WERI-Rb-1 (cell line): Measurements from ENCODE around the gene KCNK3.
"Not testable (repeated sequence)": the region's sequence is repeated elsewhere in the genome, so short reads cannot be mapped to it uniquely, and the experiment has no call there.

Experiments
- DNase-seq: peaks from one replicate; pipeline ENCODE4 v3.0.0-alpha.2; 2020
- H3K27ac ChIP-seq: fragments of 250-450 bp; sonication (Bioruptor Pico); 2 replicates; pipeline ENCODE4 v1.5.1; 2020; ENCODE audit warnings: mild to moderate bottlenecking, moderate library complexity
- H3K27me3 ChIP-seq: fragments of 250-450 bp; sonication (Bioruptor Pico); 2 replicates; pipeline ENCODE4 v1.5.1; 2021; ENCODE audit warnings: mild to moderate bottlenecking, low read depth, moderate library complexity; ENCODE audit not compliant: insufficient read depth, severe bottlenecking
- H3K36me3 ChIP-seq: fragments of 250-450 bp; sonication (Bioruptor Pico); 2 replicates; pipeline ENCODE4 v1.5.1; 2020; ENCODE audit warnings: mild to moderate bottlenecking, moderate library complexity
- H3K4me3 ChIP-seq: 2 replicates; pipeline ENCODE4 v1.5.1; 2011; ENCODE audit warnings: low read depth, mild to moderate bottlenecking, control low read depth, low read length
- H3K9me3 ChIP-seq: fragments of 250-450 bp; sonication (Bioruptor Pico); 2 replicates; pipeline ENCODE4 v1.5.1; 2021; ENCODE audit warnings: mild to moderate bottlenecking, moderate library complexity; ENCODE audit not compliant: severe bottlenecking
- CTCF ChIP-seq: IDR thresholded peaks from 2 replicates; pipeline ENCODE4 v1.5.1; 2011; ENCODE audit warnings: low read depth, mild to moderate bottlenecking, control low read depth, inconsistent platforms, low read length

KCNK3 gene

DNA sequence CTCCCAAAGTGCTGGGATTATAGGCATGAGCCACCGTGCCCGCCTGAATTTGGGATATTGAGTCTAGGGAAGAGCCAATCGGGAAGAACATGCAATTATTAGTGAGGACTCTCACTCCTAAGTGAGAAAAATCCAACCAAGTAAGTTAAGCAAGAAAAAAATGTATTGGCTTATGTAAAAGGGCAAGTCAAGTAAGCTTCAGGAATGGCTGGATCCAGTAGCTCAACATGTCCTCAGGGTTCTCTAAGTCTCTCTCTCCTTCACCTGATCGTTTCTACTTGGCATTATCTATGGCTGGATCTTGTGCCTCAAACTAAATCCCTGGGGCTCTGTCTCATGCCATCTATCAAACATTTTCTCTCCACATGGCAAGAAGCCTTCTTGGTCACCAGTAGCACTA lies 35.3 kb upstream of the KCNK3 start:
- TF ChIP-seq CTCF, result no peak
- Histone ChIP-seq H3K9me3 (peaks cover 33% of the 10 kb centered on the region), H3K4me3 (no peak overlapping the region), H3K36me3 (no peaks in the 10 kb centered on the region), H3K27ac (no peak overlapping the region), H3K27me3 (no peaks in the 10 kb centered on the region)
- no peak for DNase-seq

GRCh38 chr2:26658691-26659346 lies 33.7 kb upstream of the KCNK3 start:
- no peak for TF ChIP-seq CTCF
- no peak overlapping the region for H3K27ac ChIP-seq
- DNase-seq, result peak; percentile 3
- no peaks in the 10 kb centered on the region for H3K27me3 ChIP-seq
- no peaks in the 10 kb centered on the region for H3K36me3 ChIP-seq
- H3K4me3 ChIP-seq, result no peak overlapping the region
- peaks cover 33% of the 10 kb centered on the region for H3K9me3 ChIP-seq

GRCh38 chr2:26660363-26660962 lies 32.1 kb upstream of the KCNK3 start:
- TF ChIP-seq CTCF, result no peak
- no peak overlapping the region for H3K4me3 ChIP-seq
- DNase-seq, result no peak
- no peak overlapping the region for H3K27ac ChIP-seq
- peaks cover 33% of the 10 kb centered on the region for H3K9me3 ChIP-seq
- H3K36me3 ChIP-seq, result no peaks in the 10 kb centered on the region
- no peaks in the 10 kb centered on the region for H3K27me3 ChIP-seq

GRCh38 chr2:26665296-26665695 lies 27.2 kb upstream of the KCNK3 start:
- not testable (repeated sequence) for H3K36me3 ChIP-seq, H3K4me3 ChIP-seq, DNase-seq, H3K27ac ChIP-seq, H3K27me3 ChIP-seq
- peaks cover 14% of the 10 kb centered on the region for H3K9me3 ChIP-seq

DNA sequence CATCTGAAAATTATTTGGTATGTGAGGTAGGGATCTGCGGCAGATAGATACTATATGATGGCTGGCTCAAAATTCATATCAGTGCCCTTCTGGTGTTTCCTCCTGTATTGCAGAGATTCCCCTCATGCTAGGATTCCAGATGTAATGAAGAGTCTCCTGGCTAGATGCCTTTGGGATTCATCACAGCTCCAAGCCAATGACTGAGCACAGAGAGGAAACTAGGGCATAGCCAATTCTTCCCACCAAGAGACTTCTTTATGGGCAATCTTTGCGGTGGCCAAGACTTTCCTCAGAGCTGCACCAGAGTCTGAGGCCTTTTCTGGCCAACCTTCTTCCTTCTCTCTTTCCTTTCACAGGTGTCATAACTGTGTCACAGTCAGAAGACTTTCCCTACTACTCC lies 25.9 kb upstream of the KCNK3 start:
- no peak overlapping the region for H3K4me3 ChIP-seq
- no peak for TF ChIP-seq CTCF
- H3K27me3 ChIP-seq, result no peaks in the 10 kb centered on the region
- DNase-seq, result peak; percentile 1
- H3K36me3 ChIP-seq, result no peaks in the 10 kb centered on the region
- no peak overlapping the region for H3K27ac ChIP-seq
- peaks cover 7% of the 10 kb centered on the region for H3K9me3 ChIP-seq

DNA sequence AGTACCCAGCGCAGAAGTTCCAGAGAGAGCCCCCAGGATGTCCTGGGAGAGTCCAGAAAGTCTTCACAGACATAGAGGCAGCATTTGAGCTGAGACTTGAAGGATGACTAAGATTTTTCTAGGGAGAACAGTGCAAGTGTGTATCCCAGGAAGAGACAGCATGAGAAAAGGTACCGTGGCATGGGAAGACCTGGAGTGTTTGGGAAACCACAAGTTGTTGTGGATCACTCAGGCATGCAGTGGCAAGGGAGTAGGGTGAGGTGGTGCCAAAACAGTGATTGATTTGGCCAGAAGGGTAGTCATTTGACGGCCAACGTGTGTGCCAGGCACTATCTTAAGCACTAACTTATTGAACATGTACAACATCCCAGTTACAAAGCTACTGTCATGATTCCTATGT lies 24.5 kb upstream of the KCNK3 start:
- no peaks in the 10 kb centered on the region for H3K27me3 ChIP-seq
- no peak for DNase-seq
- no peak overlapping the region for H3K27ac ChIP-seq
- no peak overlapping the region for H3K4me3 ChIP-seq
- TF ChIP-seq CTCF, result no peak
- peaks cover 5% of the 10 kb centered on the region for H3K9me3 ChIP-seq
- no peaks in the 10 kb centered on the region for H3K36me3 ChIP-seq
